IMR-90 (cell line): ENCODE results near the gene FSIP2.

Experiments
- BHLHE40 ChIP-seq: fragments of 150-350 bp; IDR thresholded peaks from 2 replicates; pipeline ENCODE4 v1.6.1; 2016; ENCODE audit warnings: mild to moderate bottlenecking, low read depth, low read length
- CTCF ChIP-seq: conservative IDR thresholded peaks from 2 replicates; pipeline ENCODE4 v1.5.1; 2012; ENCODE audit warnings: mild to moderate bottlenecking, low read depth, low read length, improper control_type of control experiment
- FOS ChIP-seq: fragments of 150-350 bp; IDR thresholded peaks from 2 replicates; pipeline ENCODE4 v1.6.1; 2016; ENCODE audit warnings: low read depth, low read length
- MAFK ChIP-seq: IDR thresholded peaks from 2 replicates; pipeline ENCODE4 v1.6.1; 2012; ENCODE audit warnings: low read depth, low read length, improper control_type of control experiment
- MXI1 ChIP-seq: IDR thresholded peaks from 2 replicates; pipeline ENCODE4 v1.6.1; 2012; ENCODE audit warnings: low read depth, mild to moderate bottlenecking, low read length, moderate library complexity, borderline replicate concordance
- NFE2L2 ChIP-seq: fragments of 150-350 bp; IDR thresholded peaks from 2 replicates; pipeline ENCODE4 v1.6.1; 2016; ENCODE audit warnings: low read depth, mild to moderate bottlenecking, low read length
- POLR2A ChIP-seq: IDR thresholded peaks from 2 replicates; pipeline ENCODE4 v1.6.1; 2012; ENCODE audit warnings: mild to moderate bottlenecking, low read depth, low read length
- RAD21 ChIP-seq: IDR thresholded peaks from 2 replicates; pipeline ENCODE4 v1.6.1; 2012; ENCODE audit warnings: low read length, improper control_type of control experiment
- RCOR1 ChIP-seq: IDR thresholded peaks from 2 replicates; pipeline ENCODE4 v1.6.1; 2012; ENCODE audit warnings: mild to moderate bottlenecking, low read length, improper control_type of control experiment; ENCODE audit not compliant: insufficient replicate concordance
- RFX5 ChIP-seq: IDR thresholded peaks from 2 replicates; pipeline ENCODE4 v1.8.0; 2012; ENCODE audit warnings: low read depth, mild to moderate bottlenecking, low read length, moderate library complexity
- SMC3 ChIP-seq: fragments of 150-350 bp; IDR thresholded peaks from 2 replicates; pipeline ENCODE4 v1.6.1; 2016; ENCODE audit warnings: low read depth, mild to moderate bottlenecking, antibody characterized with exemption, low read length, moderate library complexity
- TF ChIP-seq, protein P1 (sequence below): fragments of 150-350 bp; IDR thresholded peaks from 2 replicates; pipeline ENCODE4 v1.6.1; 2016; ENCODE audit warnings: low read depth, mild to moderate bottlenecking, low read length, moderate library complexity, borderline replicate concordance
- TF ChIP-seq, protein P2 (sequence below): fragments of 150-350 bp; IDR thresholded peaks from 2 replicates; pipeline ENCODE4 v1.6.1; 2017; ENCODE audit warnings: mild to moderate bottlenecking, antibody characterized with exemption, low read length, low read depth

- TF ChIP-seq CTCF, result no peak
- no peak for TF ChIP-seq POLR2A
- no peak for TF ChIP-seq RCOR1
- TF ChIP-seq, protein P1, sequence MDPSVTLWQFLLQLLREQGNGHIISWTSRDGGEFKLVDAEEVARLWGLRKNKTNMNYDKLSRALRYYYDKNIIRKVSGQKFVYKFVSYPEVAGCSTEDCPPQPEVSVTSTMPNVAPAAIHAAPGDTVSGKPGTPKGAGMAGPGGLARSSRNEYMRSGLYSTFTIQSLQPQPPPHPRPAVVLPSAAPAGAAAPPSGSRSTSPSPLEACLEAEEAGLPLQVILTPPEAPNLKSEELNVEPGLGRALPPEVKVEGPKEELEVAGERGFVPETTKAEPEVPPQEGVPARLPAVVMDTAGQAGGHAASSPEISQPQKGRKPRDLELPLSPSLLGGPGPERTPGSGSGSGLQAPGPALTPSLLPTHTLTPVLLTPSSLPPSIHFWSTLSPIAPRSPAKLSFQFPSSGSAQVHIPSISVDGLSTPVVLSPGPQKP, result no peak
- TF ChIP-seq, protein P2, sequence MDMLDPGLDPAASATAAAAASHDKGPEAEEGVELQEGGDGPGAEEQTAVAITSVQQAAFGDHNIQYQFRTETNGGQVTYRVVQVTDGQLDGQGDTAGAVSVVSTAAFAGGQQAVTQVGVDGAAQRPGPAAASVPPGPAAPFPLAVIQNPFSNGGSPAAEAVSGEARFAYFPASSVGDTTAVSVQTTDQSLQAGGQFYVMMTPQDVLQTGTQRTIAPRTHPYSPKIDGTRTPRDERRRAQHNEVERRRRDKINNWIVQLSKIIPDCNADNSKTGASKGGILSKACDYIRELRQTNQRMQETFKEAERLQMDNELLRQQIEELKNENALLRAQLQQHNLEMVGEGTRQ, result no peak
- TF ChIP-seq MXI1, result no peak
- TF ChIP-seq NFE2L2, result no peak
- no peak for TF ChIP-seq RAD21
- no peak for TF ChIP-seq FOS
- no peak for TF ChIP-seq RFX5
- no peak for TF ChIP-seq SMC3
- TF ChIP-seq BHLHE40, result no peak
- TF ChIP-seq MAFK, result no peak
Measured at GRCh38 chr2:185807351-185807750, 68.7 kb downstream of the FSIP2 start.
